ENCODE data around the gene CHD1. TPM values are rescaled to one million over a fixed set of nuclear protein-coding genes. Genes with fewer than 3 reads are reported as not detected.

Gene CHD1
- total RNA-seq, 3 donors from 2014 or later = 67.5 to 114 (median 102) TPM

- DNase-seq (ENCODE audit: low spot score in 2 of 2) = no peak
- intact Hi-C loops (cut with DNase I; ENCODE audit: low total_unique reads) = no loop called here
These were observed 22.0 kb downstream of the CHD1 start for GRCh38 chr5:98906756-98907355.

GRCh38 chr5:98905857-98906688 lies 22.7 kb downstream of the CHD1 start:
- Histone ChIP-seq H3K4me3 (no peak overlapping the region), H3K9me3 (no peaks in the 10 kb centered on the region), H3K27me3 (no peaks in the 10 kb centered on the region), H3K4me1 (no peaks in the 10 kb centered on the region), H3K36me3 (no peaks in the 10 kb centered on the region), H3K27ac (no peak overlapping the region)
- no peak for DNase-seq (ENCODE audit: low spot score in 2 of 2)
- peak; percentile 33 to 83 (median 79) for TF ChIP-seq CTCF (IDR thresholded peaks at IDR 0.05)
- no peak for TF ChIP-seq POLR2AphosphoS5 (IDR thresholded peaks at IDR 0.05)
- intact Hi-C loops (cut with DNase I; ENCODE audit: low total_unique reads) = no loop called here

More at GRCh38 chr5:98906756-98907355, 22.0 kb downstream of the CHD1 start:
- TF ChIP-seq CTCF (IDR thresholded peaks at IDR 0.05) = no peak
- no peak for TF ChIP-seq POLR2A (IDR thresholded peaks at IDR 0.05)
- no peak for TF ChIP-seq POLR2AphosphoS5 (IDR thresholded peaks at IDR 0.05)
- no peaks in the 10 kb centered on the region for H3K9me3 ChIP-seq
- H3K4me3 ChIP-seq = no peak overlapping the region
- H3K27me3 ChIP-seq = no peaks in the 10 kb centered on the region
- no peaks in the 10 kb centered on the region for H3K4me1 ChIP-seq
- H3K36me3 ChIP-seq = no peaks in the 10 kb centered on the region
- H3K27ac ChIP-seq = no peak overlapping the region

GRCh38 chr5:98904780-98905179 lies 24.0 kb downstream of the CHD1 start:
- intact Hi-C loops (cut with DNase I; ENCODE audit: low total_unique reads) = no loop called here
- Histone ChIP-seq H3K27me3 (no peaks in the 10 kb centered on the region), H3K4me1 (no peaks in the 10 kb centered on the region)

GRCh38 chr5:98902733-98903132 lies 26.1 kb downstream of the CHD1 start:
- Histone ChIP-seq H3K4me3 (no peak overlapping the region), H3K4me1 (no peaks in the 10 kb centered on the region), H3K27me3 (no peaks in the 10 kb centered on the region), H3K27ac (no peak overlapping the region), H3K36me3 (no peaks in the 10 kb centered on the region), H3K9me3 (no peaks in the 10 kb centered on the region)
- intact Hi-C loops (cut with DNase I; ENCODE audit: low total_unique reads) = no loop called here
- TF ChIP-seq POLR2A (IDR thresholded peaks at IDR 0.05) = no peak
- no peak for TF ChIP-seq CTCF (IDR thresholded peaks at IDR 0.05)
- TF ChIP-seq POLR2AphosphoS5 (IDR thresholded peaks at IDR 0.05) = no peak
- no peak for DNase-seq (ENCODE audit: low spot score in 2 of 2)

More at GRCh38 chr5:98904780-98905179, 24.0 kb downstream of the CHD1 start:
- TF ChIP-seq CTCF (IDR thresholded peaks at IDR 0.05) = no peak
- TF ChIP-seq POLR2AphosphoS5 (IDR thresholded peaks at IDR 0.05) = no peak
- no peak for TF ChIP-seq POLR2A (IDR thresholded peaks at IDR 0.05)
- no peak overlapping the region for H3K27ac ChIP-seq
- H3K9me3 ChIP-seq = no peaks in the 10 kb centered on the region
- DNase-seq (ENCODE audit: low spot score in 2 of 2) = no peak
- no peak overlapping the region for H3K4me3 ChIP-seq
- H3K36me3 ChIP-seq = no peaks in the 10 kb centered on the region

- TF ChIP-seq POLR2AphosphoS5 (IDR thresholded peaks at IDR 0.05) = no peak
- Histone ChIP-seq H3K4me1 (no peaks in the 10 kb centered on the region), H3K4me3 (no peak overlapping the region), H3K27me3 (no peaks in the 10 kb centered on the region), H3K27ac (no peak overlapping the region), H3K36me3 (no peaks in the 10 kb centered on the region), H3K9me3 (no peaks in the 10 kb centered on the region)
- intact Hi-C loops (cut with DNase I; ENCODE audit: low total_unique reads) = no loop called here
- DNase-seq (ENCODE audit: low spot score in 2 of 2) = no peak
These were observed 29.4 kb downstream of the CHD1 start for GRCh38 chr5:98899456-98899855.

All from breast epithelium (tissue), 4 donors.